Neuronal stem cell (in vitro differentiated cells): ENCODE data around the gene SEC14L1.

Experiments used
- DNase-seq: peaks from one replicate; pipeline ENCODE4 v3.0.0-alpha.2; 2013; ENCODE audit warnings: low spot score
- H2AFZ ChIP-seq: one replicate; pipeline ENCODE4 v1.6.1; 2013; ENCODE audit warnings: mild to moderate bottlenecking, low read length, inconsistent platforms
- H2AK5ac ChIP-seq: 2 replicates; pipeline ENCODE4 v1.6.1; 2013; ENCODE audit warnings: low read depth, mild to moderate bottlenecking, inconsistent platforms, low read length, moderate library complexity, mixed read lengths
- H2BK120ac ChIP-seq: 2 replicates; pipeline ENCODE4 v1.6.1; 2013; ENCODE audit warnings: low read depth, mild to moderate bottlenecking, inconsistent platforms, low read length, moderate library complexity, mixed read lengths
- H2BK12ac ChIP-seq: one replicate; pipeline ENCODE4 v1.6.1; 2013; ENCODE audit warnings: low read length, inconsistent platforms
- H2BK15ac ChIP-seq: 2 replicates; pipeline ENCODE4 v1.6.1; 2013; ENCODE audit warnings: mild to moderate bottlenecking, low read length, inconsistent platforms, mixed read lengths
- H2BK5ac ChIP-seq: one replicate; pipeline ENCODE4 v1.6.1; 2013; ENCODE audit warnings: inconsistent platforms, mild to moderate bottlenecking, low read length, moderate library complexity
- H3K14ac ChIP-seq: one replicate; pipeline ENCODE4 v1.6.1; 2013; ENCODE audit warnings: low read length, inconsistent platforms
- H3K18ac ChIP-seq: 2 replicates; pipeline ENCODE4 v1.6.1; 2013; ENCODE audit warnings: low read length, inconsistent platforms
- H3K23ac ChIP-seq: 2 replicates; pipeline ENCODE4 v1.6.1; 2013; ENCODE audit warnings: low read depth, mild to moderate bottlenecking, mixed read lengths, low read length, inconsistent platforms; ENCODE audit not compliant: poor library complexity
- H3K27ac ChIP-seq: replicated peaks from 3 replicates; pipeline ENCODE4 v1.5.1; 2013; ENCODE audit warnings: low read length, inconsistent platforms
- H3K27me3 ChIP-seq, 3 experiments: 2 replicates each; pipeline ENCODE4 v1.6.1; 2013; ENCODE audit warnings: low read length in 3 of 3, mild to moderate bottlenecking in 2 of 3, inconsistent platforms in 1 of 3, low read depth in 1 of 3, mixed read lengths in 1 of 3, moderate library complexity in 1 of 3; ENCODE audit not compliant: control insufficient read depth in 3 of 3, insufficient read depth in 3 of 3
- H3K36me3 ChIP-seq, 2 donors: replicated peaks in 1 of 2; 2 replicates each; pipeline ENCODE4 v1.6.1; 2013; ENCODE audit warnings: low read length in 2 of 2; ENCODE audit not compliant: control insufficient read depth in 2 of 2, insufficient read depth in 2 of 2
- H3K4ac ChIP-seq: 2 replicates; pipeline ENCODE4 v1.6.1; 2013; ENCODE audit warnings: inconsistent platforms, mild to moderate bottlenecking, low read length, moderate library complexity
- H3K4me1 ChIP-seq, 2 donors: 1 replicate in 1 of 2; 2 replicates in 1 of 2; pipeline ENCODE4 v1.6.1; 2013; ENCODE audit warnings: low read length in 2 of 2, low read depth in 1 of 2; ENCODE audit not compliant: control insufficient read depth in 2 of 2, insufficient read depth in 1 of 2
- H3K4me2 ChIP-seq: one replicate; pipeline ENCODE4 v1.6.1; 2013; ENCODE audit warnings: mild to moderate bottlenecking, low read length, inconsistent platforms; ENCODE audit not compliant: insufficient read depth, poor library complexity, severe bottlenecking
- H3K4me3 ChIP-seq, 2 donors: 2 replicates each; pipeline ENCODE4 v1.5.1; 2013; ENCODE audit warnings: low read length in 2 of 2, mild to moderate bottlenecking in 2 of 2, inconsistent platforms in 1 of 2, moderate library complexity in 1 of 2
- H3K79me1 ChIP-seq: one replicate; pipeline ENCODE4 v1.6.1; 2013; ENCODE audit warnings: low read depth, mild to moderate bottlenecking, inconsistent platforms, low read length, moderate library complexity
- H3K9ac ChIP-seq: one replicate; pipeline ENCODE4 v1.6.1; 2013; ENCODE audit warnings: mild to moderate bottlenecking, low read depth, low read length, inconsistent platforms; ENCODE audit not compliant: poor library complexity
- H3K9me3 ChIP-seq, 2 donors: replicated peaks in 1 of 2; 2 replicates each; pipeline versions ENCODE3 to v1.6.1; 2013; ENCODE audit warnings: low read length in 2 of 2, mild to moderate bottlenecking in 2 of 2, inconsistent platforms in 1 of 2, low read depth in 1 of 2, mixed read lengths in 1 of 2, moderate library complexity in 1 of 2; ENCODE audit not compliant: control insufficient read depth in 2 of 2, insufficient read depth in 1 of 2
- H4K8ac ChIP-seq: one replicate; pipeline ENCODE4 v1.6.1; 2013; ENCODE audit warnings: low read depth, mild to moderate bottlenecking, inconsistent platforms, low read length, moderate library complexity
- H4K91ac ChIP-seq: one replicate; pipeline ENCODE4 v1.6.1; 2013; ENCODE audit warnings: low read length, low read depth, mild to moderate bottlenecking, inconsistent platforms; ENCODE audit not compliant: poor library complexity
- WGBS, 2 donors: extraction: QIAGEN DNeasy Blood & Tissue Kit; methylation state at CpG; one replicate each; pipeline ENCODE4 v1.1.7; 2013; ENCODE audit warnings: missing lambda C conversion rate in 2 of 2, mixed read lengths in 1 of 2; ENCODE audit not compliant: insufficient read length in 2 of 2, insufficient replicate concordance in 1 of 2; ENCODE audit errors: extremely low coverage in 2 of 2; 5-methylcytosine and 5-hydroxymethylcytosine counted together

SEC14L1 gene

DNA sequence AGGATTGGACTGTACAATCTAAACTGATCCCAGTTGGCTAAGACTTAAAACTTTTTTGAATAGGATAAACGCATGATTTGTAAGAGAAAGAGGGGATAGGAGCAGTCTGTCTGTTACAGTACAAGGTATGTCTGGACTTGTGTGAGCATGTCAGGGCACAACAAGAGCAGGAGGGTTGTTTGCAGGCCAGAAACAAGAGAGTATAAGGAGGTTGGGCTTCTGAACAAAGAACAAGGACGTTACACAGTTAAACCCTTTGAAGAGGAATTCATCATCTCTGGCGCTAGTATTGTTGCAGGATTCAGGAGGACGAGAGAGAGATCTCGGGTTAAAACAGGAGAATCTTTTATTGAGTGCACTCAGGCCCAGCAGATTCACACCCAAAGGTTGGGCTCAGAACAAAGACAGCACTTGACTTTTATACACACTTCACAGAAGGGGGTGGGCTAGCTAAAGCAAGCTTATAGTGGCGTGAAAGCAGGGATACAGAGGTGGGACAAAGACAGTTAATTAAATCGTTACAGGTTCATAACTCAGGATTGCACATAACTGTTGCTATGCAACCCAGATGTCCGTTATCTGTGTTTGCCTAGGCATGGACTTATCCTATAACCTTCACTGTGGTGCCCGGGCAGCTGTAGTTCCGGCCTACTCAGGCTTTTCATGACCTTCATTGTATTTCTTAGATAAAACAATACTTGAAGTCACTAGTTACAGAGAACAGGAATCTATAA lies 34.3 kb downstream of the SEC14L1 start:
- Histone ChIP-seq H2BK120ac (no peak overlapping the region), H3K14ac (no peak overlapping the region), H2AK5ac (no peak overlapping the region), H3K23ac (no peak overlapping the region), H3K18ac (no peak overlapping the region), H4K91ac (no peak overlapping the region), H3K79me1 (peaks cover 8% of the 10 kb centered on the region), H3K27me3 (no peaks in the 10 kb centered on the region), H3K4me2 (no peak overlapping the region), H3K4me3 (no peak overlapping the region), H3K4ac (no peak overlapping the region), H2BK12ac (no peak overlapping the region), H3K9me3 (peaks cover 15 to 72% of the 10 kb centered on the region in 2 donors), H3K9ac (no peak overlapping the region), H2AFZ (no peak overlapping the region), H3K27ac (no peak overlapping the region), H3K4me1 (no peaks in the 10 kb centered on the region), H2BK15ac (no peak overlapping the region), H3K36me3 (peaks cover 4 to 44% of the 10 kb centered on the region in 2 donors), H2BK5ac (no peak overlapping the region), H4K8ac (no peak overlapping the region)
- no peak for DNase-seq
- no CpG with 5 or more reads among the region's 10 CpGs for WGBS, 2 donors

DNA sequence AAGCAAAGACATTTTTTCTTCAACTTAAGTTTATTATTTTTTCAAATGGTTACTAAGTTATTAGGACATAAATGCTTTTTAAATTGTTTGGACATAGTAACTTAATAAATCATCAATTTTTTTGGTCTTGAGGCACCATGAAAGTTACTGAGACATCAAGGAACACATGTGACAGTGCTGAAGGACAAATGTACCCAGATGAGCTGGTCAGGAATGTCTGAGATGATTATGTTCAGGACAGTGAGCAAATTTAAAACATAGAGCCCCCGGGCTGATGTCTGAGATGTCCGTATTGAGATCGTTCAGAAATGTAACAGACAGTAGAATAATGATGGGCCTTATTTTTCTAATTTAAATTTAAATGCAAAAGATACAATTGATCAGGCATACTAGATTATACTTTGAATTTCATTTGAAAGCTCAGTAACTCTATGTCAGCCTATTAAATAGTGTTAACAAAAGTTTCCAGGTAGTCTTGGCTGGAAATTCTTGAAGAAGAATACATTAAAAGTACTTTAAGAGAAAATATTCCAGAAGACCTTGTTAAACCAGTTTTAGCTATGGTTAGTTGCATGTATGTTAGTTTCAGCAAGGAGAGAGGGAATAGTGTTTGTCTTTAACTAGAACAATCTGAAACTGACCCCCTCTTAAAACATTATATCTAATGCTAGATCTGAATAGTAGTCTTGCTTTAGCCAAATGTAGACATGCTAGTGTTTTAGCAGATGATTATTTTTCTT lies 36.4 kb downstream of the SEC14L1 start:
- no peak for DNase-seq
- peaks cover 4 to 53% of the 10 kb centered on the region in 2 donors for H3K36me3 ChIP-seq

DNA sequence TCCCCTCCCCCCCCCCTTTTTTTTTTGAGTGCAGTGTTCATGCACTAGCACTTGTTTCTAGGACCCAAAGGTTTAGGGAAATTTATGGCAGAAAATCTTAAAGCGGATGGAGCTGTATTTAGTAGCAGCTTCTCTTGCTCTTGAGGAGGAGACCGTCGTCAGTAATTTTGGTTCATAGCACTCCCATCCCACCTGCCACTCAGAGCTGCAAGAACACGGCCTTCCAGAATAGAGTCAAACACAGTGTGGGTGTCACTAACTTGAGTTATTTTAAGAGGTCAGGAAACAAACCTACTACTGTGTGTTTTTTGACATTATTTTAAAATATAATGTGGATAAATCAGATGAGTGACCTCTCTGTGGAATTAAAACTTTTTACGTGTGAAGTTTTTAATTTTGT lies 37.3 kb downstream of the SEC14L1 start:
- H3K4me2 ChIP-seq: no peak overlapping the region
- no peak overlapping the region for H2BK15ac ChIP-seq
- no peak overlapping the region for H2AFZ ChIP-seq
- peaks cover 15 to 55% of the 10 kb centered on the region in 2 donors for H3K9me3 ChIP-seq
- no peak overlapping the region for H3K18ac ChIP-seq
- H2BK120ac ChIP-seq: no peak overlapping the region
- no peak overlapping the region for H3K14ac ChIP-seq
- H3K36me3 ChIP-seq: peaks cover 4 to 53% of the 10 kb centered on the region in 2 donors
- no peak overlapping the region for H3K23ac ChIP-seq
- no peak overlapping the region for H4K8ac ChIP-seq
- no peak overlapping the region for H4K91ac ChIP-seq
- no peak overlapping the region for H3K4me3 ChIP-seq
- no CpG with 5 or more reads among the region's 5 CpGs for WGBS, 2 donors
- no peak overlapping the region for H2BK5ac ChIP-seq
- no peak overlapping the region for H2BK12ac ChIP-seq
- H3K9ac ChIP-seq: no peak overlapping the region
- no peak for DNase-seq
- peaks cover 3 to 4% of the 10 kb centered on the region in 2 donors for H3K4me1 ChIP-seq
- H2AK5ac ChIP-seq: no peak overlapping the region
- no peaks in the 10 kb centered on the region for H3K27me3 ChIP-seq
- no peak overlapping the region for H3K27ac ChIP-seq
- no peak overlapping the region for H3K4ac ChIP-seq
- H3K79me1 ChIP-seq: peaks cover 8% of the 10 kb centered on the region

More for the DNA sequence above, 36.4 kb downstream of the SEC14L1 start:
- no CpG with 5 or more reads among the region's 3 CpGs for WGBS, 2 donors
- no peak overlapping the region for H4K8ac ChIP-seq
- no peak overlapping the region for H3K14ac ChIP-seq
- no peak overlapping the region for H3K9ac ChIP-seq
- no peak overlapping the region for H3K23ac ChIP-seq
- H4K91ac ChIP-seq: no peak overlapping the region
- H3K4ac ChIP-seq: no peak overlapping the region
- H3K27ac ChIP-seq: no peak overlapping the region
- H2BK120ac ChIP-seq: no peak overlapping the region
- H2BK12ac ChIP-seq: no peak overlapping the region
- peaks cover 3 to 4% of the 10 kb centered on the region in 2 donors for H3K4me1 ChIP-seq
- H3K4me3 ChIP-seq: no peak overlapping the region
- H3K18ac ChIP-seq: no peak overlapping the region
- H3K9me3 ChIP-seq: peaks cover 15 to 63% of the 10 kb centered on the region in 2 donors
- H2BK15ac ChIP-seq: no peak overlapping the region
- H2BK5ac ChIP-seq: no peak overlapping the region
- H3K79me1 ChIP-seq: peaks cover 8% of the 10 kb centered on the region
- H3K27me3 ChIP-seq: no peaks in the 10 kb centered on the region
- no peak overlapping the region for H2AK5ac ChIP-seq
- no peak overlapping the region for H3K4me2 ChIP-seq
- no peak overlapping the region for H2AFZ ChIP-seq

DNA sequence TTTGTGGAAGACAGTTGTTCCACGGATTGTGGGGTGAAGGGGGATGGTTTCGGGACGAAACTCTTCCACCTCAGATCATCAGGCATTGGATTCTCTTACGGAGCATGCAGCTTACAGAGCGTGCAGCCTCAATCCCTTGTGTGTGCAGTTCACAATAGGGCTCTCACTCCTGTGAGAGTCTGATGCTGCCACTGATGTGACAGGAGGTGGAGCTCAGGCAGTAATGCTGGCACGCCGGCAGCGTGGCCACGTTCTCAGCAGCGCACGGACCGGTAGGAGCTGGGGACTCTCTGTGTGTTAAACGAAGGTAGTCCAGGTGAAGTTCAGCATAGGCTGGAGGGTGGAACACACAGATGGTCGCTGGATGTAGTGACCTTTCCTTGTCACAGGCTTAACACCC lies 37.8 kb downstream of the SEC14L1 start:
- H3K14ac ChIP-seq: no peak overlapping the region
- peaks cover 13 to 50% of the 10 kb centered on the region in 2 donors for H3K9me3 ChIP-seq
- H3K23ac ChIP-seq: no peak overlapping the region
- no peak overlapping the region for H3K9ac ChIP-seq
- H2BK120ac ChIP-seq: no peak overlapping the region
- H2BK15ac ChIP-seq: no peak overlapping the region
- no peak overlapping the region for H2BK12ac ChIP-seq
- no peak overlapping the region for H3K18ac ChIP-seq
- no peak overlapping the region for H3K4me3 ChIP-seq
- no peak overlapping the region for H2AK5ac ChIP-seq
- H2AFZ ChIP-seq: no peak overlapping the region
- H2BK5ac ChIP-seq: no peak overlapping the region
- H4K8ac ChIP-seq: no peak overlapping the region
- H3K27ac ChIP-seq: no peak overlapping the region
- H3K4me1 ChIP-seq: peaks cover 3 to 4% of the 10 kb centered on the region in 2 donors
- no CpG with 5 or more reads among the region's 14 CpGs for WGBS, 2 donors
- no peaks in the 10 kb centered on the region for H3K27me3 ChIP-seq
- H3K4me2 ChIP-seq: no peak overlapping the region
- H3K4ac ChIP-seq: no peak overlapping the region
- peaks cover 4 to 48% of the 10 kb centered on the region in 2 donors for H3K36me3 ChIP-seq
- no peak for DNase-seq
- H4K91ac ChIP-seq: no peak overlapping the region
- peaks cover 8% of the 10 kb centered on the region for H3K79me1 ChIP-seq
